Stimulated activated CD4-positive, alpha-beta T cell treated with anti-CD3 and anti-CD28 coated beads, TNF-alpha, amount 100 ng/mL, for 48 hours (primary cell): ENCODE data around the gene PRTFDC1.

Experiments used
- DNase-seq, 3 donors: peaks; one replicate each; pipeline ENCODE4 v3.0.0-alpha.2; 2020; ENCODE audit warnings: low read depth in 3 of 3

Gene PRTFDC1

GRCh38 chr10:24904824-24905223 lies 47.6 kb downstream of the PRTFDC1 start:
- no peak for DNase-seq

DNA sequence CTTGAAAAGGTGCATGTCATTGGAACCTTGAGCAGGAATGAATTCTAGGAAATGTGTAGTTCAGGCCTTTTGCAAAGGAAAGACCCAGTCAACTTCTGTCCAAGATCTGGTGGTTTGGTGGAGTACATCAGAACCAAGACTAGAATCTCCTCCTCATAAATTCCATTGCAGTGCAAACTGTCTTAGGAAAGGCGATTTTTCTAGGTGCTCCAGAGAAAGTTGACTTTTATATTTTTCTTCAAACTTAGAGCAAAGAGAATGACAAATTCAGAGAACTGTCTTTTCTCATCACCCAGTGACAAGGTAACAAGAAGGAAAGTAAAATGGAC lies 50.0 kb downstream of the PRTFDC1 start:
- no peak for DNase-seq

- DNase-seq, result no peak
Observed at GRCh38 chr10:24901686-24902399, 50.6 kb downstream of the PRTFDC1 start.

- no peak for DNase-seq
Observed at GRCh38 chr10:24900888-24901685, 51.3 kb downstream of the PRTFDC1 start.

- DNase-seq, result no peak
Observed at GRCh38 chr10:24899571-24899970, 52.8 kb downstream of the PRTFDC1 start.

- no peak for DNase-seq
Observed at GRCh38 chr10:24898501-24898900, 53.9 kb downstream of the PRTFDC1 start.

DNA sequence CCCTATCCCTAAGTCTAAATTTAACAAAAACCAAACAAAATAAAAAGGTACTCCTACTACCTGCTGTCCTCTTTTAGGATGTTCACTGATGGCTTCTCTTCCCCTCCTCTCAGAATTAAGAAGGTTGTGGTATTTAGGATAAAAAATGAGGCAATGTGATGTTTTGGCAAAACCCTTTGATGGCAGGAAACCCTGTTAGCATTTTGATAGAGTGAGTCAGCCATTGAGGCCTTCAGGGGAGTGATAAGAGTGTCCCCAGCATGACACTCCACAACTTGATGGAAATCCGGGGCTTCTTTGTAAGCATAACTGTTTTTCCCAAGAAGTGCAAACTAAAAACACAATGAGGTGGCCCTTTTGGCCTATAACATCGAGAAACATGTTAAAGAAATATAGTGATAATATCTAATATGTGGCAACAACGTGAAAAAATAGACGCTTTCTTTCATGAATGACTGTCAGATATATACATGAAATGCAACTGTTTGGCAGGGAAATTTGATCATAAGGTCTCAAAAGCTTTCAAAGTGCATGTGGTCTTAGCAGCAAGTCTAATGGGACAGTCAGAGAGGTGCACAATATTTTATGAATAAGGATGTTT lies 55.0 kb downstream of the PRTFDC1 start:
- no peak for DNase-seq

DNA sequence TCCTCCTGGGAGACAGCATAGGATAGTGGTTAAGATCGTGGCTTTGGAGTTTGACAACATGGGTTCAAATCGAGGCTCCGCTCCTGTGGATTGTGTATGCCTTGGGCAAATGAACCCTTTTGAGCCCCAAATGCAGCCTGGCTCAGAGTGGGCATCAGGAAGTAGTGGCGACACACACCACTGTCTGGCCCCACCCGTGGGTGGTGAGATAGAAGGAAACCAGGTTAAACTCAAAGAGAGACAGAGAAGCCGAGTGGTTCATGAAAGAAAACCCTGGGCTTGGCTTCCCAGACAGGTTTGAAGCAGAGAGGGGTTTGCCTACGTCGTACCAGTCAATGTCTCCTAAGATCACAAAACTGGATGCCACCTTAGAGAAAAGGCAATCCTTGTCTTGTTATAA lies 57.7 kb downstream of the PRTFDC1 start:
- no peak for DNase-seq

- no peak for DNase-seq
Observed at GRCh38 chr10:24894309-24894708, 58.1 kb downstream of the PRTFDC1 start.

- DNase-seq, result no peak
Observed at GRCh38 chr10:24893127-24893526, 59.3 kb downstream of the PRTFDC1 start.

DNA sequence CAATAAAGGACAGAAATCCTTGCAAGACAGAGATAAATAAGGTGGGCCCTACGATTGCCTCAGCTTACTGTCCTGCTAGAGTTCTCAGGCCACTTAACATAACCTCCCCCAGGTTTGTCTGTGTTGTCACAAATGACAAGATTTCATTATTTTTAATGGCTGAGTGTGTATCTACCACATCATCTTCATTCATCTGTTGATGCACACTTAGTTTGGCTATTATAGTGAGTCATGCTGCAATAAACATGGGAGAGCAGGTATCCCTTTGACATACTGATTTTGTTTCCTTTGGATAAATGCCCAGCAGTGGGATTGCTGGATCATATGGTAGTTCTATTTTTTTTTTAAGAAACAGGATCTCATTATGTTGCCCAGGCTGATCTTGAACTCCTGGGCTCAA lies 60.6 kb downstream of the PRTFDC1 start:
- DNase-seq, result no peak

- DNase-seq, result no peak
Observed at GRCh38 chr10:24889639-24890038, 62.8 kb downstream of the PRTFDC1 start.

DNA sequence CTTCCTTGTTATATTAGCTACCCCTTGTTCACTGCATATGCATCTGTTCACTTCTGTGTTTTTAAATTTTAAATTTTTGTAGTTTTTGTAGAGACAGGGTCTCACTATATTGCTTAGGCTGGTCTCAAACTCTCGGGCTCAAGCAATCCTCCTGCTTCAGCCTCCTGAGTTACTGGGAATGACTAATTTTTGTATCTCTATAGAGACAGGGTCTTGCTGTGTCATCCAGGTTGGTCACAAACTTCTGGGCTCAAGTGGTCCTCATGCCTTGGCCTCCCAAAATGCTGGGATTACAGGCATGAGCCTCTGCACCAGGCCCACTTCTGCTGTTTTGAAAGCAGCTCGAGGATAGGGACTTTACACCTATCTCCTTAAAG lies 64.6 kb downstream of the PRTFDC1 start:
- DNase-seq, result no peak

GRCh38 chr10:24886290-24886680 lies 66.1 kb downstream of the PRTFDC1 start:
- DNase-seq, result no peak

DNA sequence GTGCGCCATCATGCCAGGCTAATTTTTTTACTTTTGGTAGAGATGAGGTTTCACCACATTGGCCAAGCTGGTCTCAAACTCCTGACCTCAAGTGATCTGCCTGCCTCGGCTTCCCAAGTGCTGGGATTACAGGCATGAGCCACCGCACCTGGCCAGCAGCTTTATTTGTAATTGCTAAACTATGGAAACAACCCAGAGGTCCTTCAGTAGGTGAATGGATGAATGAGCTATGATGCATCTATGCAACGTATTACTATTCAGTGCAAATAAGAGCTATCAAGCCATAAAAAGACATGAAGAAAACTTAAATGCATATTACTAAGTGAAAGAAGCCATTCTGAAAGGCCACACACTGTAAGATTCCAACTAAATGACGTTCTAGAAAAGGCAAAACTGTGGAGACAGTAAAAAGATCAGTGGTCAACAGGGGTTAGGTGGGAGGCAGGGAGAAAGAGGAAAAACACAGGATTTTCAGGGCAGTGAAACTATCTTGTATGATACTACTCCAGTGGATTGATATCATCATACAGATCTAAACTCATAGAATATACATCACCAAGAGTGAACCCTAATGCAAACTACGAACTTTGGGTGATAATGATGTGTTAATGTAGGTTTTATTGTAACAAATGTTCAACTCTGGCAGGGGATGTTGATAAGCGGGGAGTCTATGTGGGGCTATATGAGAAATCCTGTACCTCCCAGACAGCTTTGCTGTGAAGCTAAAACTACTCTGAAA lies 66.7 kb downstream of the PRTFDC1 start:
- no peak for DNase-seq

- no peak for DNase-seq
Observed at GRCh38 chr10:24884793-24885192, 67.6 kb downstream of the PRTFDC1 start.

GRCh38 chr10:24884316-24884715 lies 68.1 kb downstream of the PRTFDC1 start:
- DNase-seq, result no peak

DNA sequence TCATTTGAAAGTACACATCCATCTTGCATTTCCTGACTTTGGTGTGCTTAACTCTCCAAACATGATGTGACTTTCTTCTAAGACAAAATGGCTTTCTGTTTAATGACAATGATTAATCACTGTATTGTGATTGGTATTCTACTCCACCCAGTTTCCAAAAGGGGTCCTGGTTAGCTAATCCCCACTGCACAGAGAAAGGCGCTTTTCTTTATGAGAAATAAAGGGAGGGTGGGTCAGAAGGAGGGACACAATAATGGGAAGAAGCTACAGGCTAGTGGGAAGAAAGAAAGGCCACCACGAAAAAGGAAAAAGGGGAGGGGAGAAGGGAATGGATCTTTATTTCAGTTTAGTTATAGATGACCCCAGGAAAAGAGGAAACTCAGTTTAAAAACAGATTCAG lies 69.2 kb downstream of the PRTFDC1 start:
- no peak for DNase-seq

DNA sequence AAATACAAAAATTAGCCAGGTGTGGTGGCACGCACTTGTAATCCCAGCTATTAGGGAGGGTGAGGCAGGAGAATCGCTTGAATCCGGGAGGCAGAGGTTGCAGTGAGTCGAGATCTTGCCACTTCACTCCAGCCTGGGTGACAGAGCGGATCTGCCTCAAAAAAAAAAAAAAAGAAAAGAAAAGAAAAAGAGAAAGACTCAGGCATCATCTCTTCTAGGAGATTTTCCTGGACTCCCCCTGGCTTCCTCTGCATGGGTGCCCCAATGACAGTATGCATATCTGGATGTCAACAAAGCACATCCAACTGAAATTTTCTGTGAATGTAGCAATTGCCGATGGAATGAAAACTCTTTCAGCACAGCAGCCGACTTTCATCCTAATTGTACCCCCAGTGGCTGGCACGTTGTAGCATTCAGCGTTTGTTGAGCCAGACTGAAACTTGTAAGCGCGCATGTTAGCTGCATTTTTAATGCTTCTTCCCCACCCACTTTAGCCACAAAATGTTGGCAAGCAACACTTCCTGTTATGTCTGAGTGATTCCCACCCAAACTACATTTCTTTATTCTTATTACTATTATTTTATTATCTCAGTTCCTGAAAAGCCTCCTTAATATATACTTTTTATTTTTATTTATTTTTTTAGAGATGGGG lies 70.2 kb downstream of the PRTFDC1 start:
- no peak for DNase-seq

GRCh38 chr10:24879861-24880260 lies 72.5 kb downstream of the PRTFDC1 start:
- DNase-seq, result no peak

GRCh38 chr10:24874133-24874532 lies 78.3 kb downstream of the PRTFDC1 start:
- no peak for DNase-seq

GRCh38 chr10:24873281-24873683 lies 79.1 kb downstream of the PRTFDC1 start:
- no peak for DNase-seq
